HepG2 (cell line): Measurements from ENCODE around the gene ASAP2. TPM values are rescaled to one million over a fixed set of nuclear protein-coding genes. Genes with fewer than 3 reads are reported as not detected.

Source experiments
- ATAC-seq: fragments of 200-7000 bp; cut with Tn5 transposase; 3 replicates; pipeline ENCODE4 v1.9.1; 2020; ENCODE audit warnings: mild to moderate bottlenecking, moderate library complexity
- BruUV-seq: library from RNA; stranded (reverse); fragments of 400-500 nt; replicated peaks from 2 replicates; lab custom pipeline; 2021; lab: Mats Ljungman, UMichigan
- CTCF ChIA-PET: fragments of 300-600 bp; formaldehyde crosslinking; extraction: SDS; loops from one replicate; lab custom pipeline; 2021; ENCODE audit warnings: low total read pairs, inconsistent platforms, low intra/inter-chr PET ratio; lab: Yijun Ruan, JAX
- POLR2A ChIA-PET: fragments of 350-600 bp; sonication (Branson Sonifier 250); formaldehyde crosslinking; loops from one replicate; lab custom pipeline; 2020; ENCODE audit warnings: antibody characterized with exemption, inconsistent platforms; lab: Yijun Ruan, JAX
- DNase-seq: peaks from one replicate; pipeline ENCODE4 v3.0.0-alpha.2; 2015; ENCODE audit warnings: low spot score
- FAIRE-seq: peaks from 3 replicates; lab custom pipeline; 2011; peaks lifted over from hg19 to GRCh38; lab: Jason Lieb, UNC
- H2AFZ ChIP-seq: one replicate; pipeline ENCODE4 v1.6.1; 2011; ENCODE audit warnings: low read length, inconsistent platforms
- H3K27ac ChIP-seq: fragments of 300-600 bp; 3 replicates; pipeline ENCODE4 v1.8.0; 2011; ENCODE audit warnings: mixed run types, mild to moderate bottlenecking, mixed read lengths, low read length, inconsistent platforms; ENCODE audit not compliant: insufficient read depth; ENCODE audit errors: extremely low read length
- H3K27me3 ChIP-seq, 2 experiments: fragments of 200-600 bp in 1 of 2; 2 replicates in 1 of 2; 3 replicates in 1 of 2; pipeline versions ENCODE4 v1.6.0 to v1.8.0; 2011; ENCODE audit warnings: low read length in 2 of 2, mild to moderate bottlenecking in 2 of 2, moderate library complexity in 2 of 2, inconsistent platforms in 1 of 2; ENCODE audit not compliant: insufficient read depth in 2 of 2, control insufficient read depth in 1 of 2
- H3K36me3 ChIP-seq, 2 experiments: fragments of 200-600 bp in 1 of 2; replicated peaks in 1 of 2; 2 replicates in 1 of 2; 3 replicates in 1 of 2; pipeline versions ENCODE4 v1.5.1 to v1.8.0; 2011; ENCODE audit warnings: low read length in 2 of 2, inconsistent platforms in 1 of 2; ENCODE audit not compliant: insufficient read depth in 2 of 2, control insufficient read depth in 1 of 2
- H3K4me1 ChIP-seq: 2 replicates; pipeline ENCODE4 v1.5.1; 2012; ENCODE audit warnings: low read length, inconsistent platforms; ENCODE audit not compliant: insufficient read depth
- H3K4me2 ChIP-seq: 2 replicates; pipeline ENCODE4 v1.6.0; 2011; ENCODE audit warnings: low read depth, low read length, inconsistent platforms
- H3K4me3 ChIP-seq, 3 experiments: fragments of 200-600 bp in 1 of 3; sonication (generic), shearing (Covaris generic) in 1 of 3; replicated peaks in 1 of 3; 2 replicates each; pipeline ENCODE4 v1.5.1; 2011 to 2016; ENCODE audit warnings: low read length in 3 of 3, inconsistent platforms in 2 of 3, low read depth in 2 of 3, mild to moderate bottlenecking in 2 of 3, control low read depth in 1 of 3, mixed read lengths in 1 of 3; ENCODE audit not compliant: insufficient read depth in 1 of 3
- H3K79me2 ChIP-seq: one replicate; pipeline ENCODE4 v1.6.1; 2011; ENCODE audit warnings: low read length, inconsistent platforms; ENCODE audit not compliant: insufficient read depth
- H3K9ac ChIP-seq: 2 replicates; pipeline ENCODE4 v1.6.0; 2011; ENCODE audit warnings: mild to moderate bottlenecking, low read depth, low read length, inconsistent platforms; ENCODE audit not compliant: insufficient read depth
- H3K9me3 ChIP-seq: 2 replicates; pipeline ENCODE4 v1.5.1; 2012; ENCODE audit warnings: mild to moderate bottlenecking, low read length
- H4K20me1 ChIP-seq: 2 replicates; pipeline ENCODE4 v1.6.0; 2011; ENCODE audit warnings: inconsistent platforms, mild to moderate bottlenecking, low read length, moderate library complexity; ENCODE audit not compliant: insufficient read depth
- FOXO4 ChIP-seq: sonication (generic); formaldehyde crosslinking; conservative IDR thresholded peaks from 2 replicates; pipeline ENCODE4 v1.8.1; 2023; ENCODE audit warnings: missing genetic modification reagents
- GFI1 ChIP-seq: sonication (generic); formaldehyde crosslinking; IDR thresholded peaks from 2 replicates; pipeline ENCODE4 v1.5.0; 2020; ENCODE audit warnings: missing genetic modification reagents, mild to moderate bottlenecking, borderline replicate concordance
- HDAC6 ChIP-seq: fragments of 200-600 bp; sonication (generic); IDR thresholded peaks from 2 replicates; pipeline ENCODE4 v1.7.0; 2017; ENCODE audit warnings: mild to moderate bottlenecking, antibody characterized with exemption, low read length, low read depth
- HNRNPUL1 ChIP-seq: fragments of 200-400 bp; formaldehyde crosslinking; IDR thresholded peaks from 2 replicates; pipeline ENCODE4 v1.6.1; 2017; ENCODE audit warnings: low read depth, mild to moderate bottlenecking, low read length, moderate library complexity
- NCOA2 ChIP-seq: sonication (generic); formaldehyde crosslinking; IDR thresholded peaks from 2 replicates; pipeline ENCODE4 v1.8.0; 2022; ENCODE audit warnings: inconsistent platforms
- RAD21 ChIP-seq: fragments of 450-650 bp; formaldehyde crosslinking; IDR thresholded peaks from 2 replicates; pipeline ENCODE4 v1.5.0; 2020; ENCODE audit warnings: mild to moderate bottlenecking
- REST ChIP-seq, 2 experiments: IDR thresholded peaks; 2 replicates each; pipeline ENCODE4 v1.6.1; 2011 to 2012; ENCODE audit warnings: low read length in 2 of 2, borderline replicate concordance in 1 of 2, low read depth in 1 of 2, mild to moderate bottlenecking in 1 of 2, moderate library complexity in 1 of 2
- SALL1 ChIP-seq: sonication (generic); formaldehyde crosslinking; IDR thresholded peaks from 2 replicates; pipeline ENCODE4 v1.8.0; 2022; ENCODE audit warnings: mild to moderate bottlenecking, missing genetic modification reagents
- SETDB1 ChIP-seq: sonication (generic); formaldehyde crosslinking; IDR thresholded peaks from 2 replicates; pipeline ENCODE4 v1.5.1; 2020; ENCODE audit warnings: missing genetic modification reagents, mild to moderate bottlenecking, borderline replicate concordance
- SMAD3 ChIP-seq: sonication (generic); formaldehyde crosslinking; IDR thresholded peaks from 2 replicates; pipeline ENCODE4 v1.4.0; 2020; ENCODE audit warnings: missing genetic modification reagents
- TAF1 ChIP-seq: sonication (generic); formaldehyde crosslinking; IDR thresholded peaks from 2 replicates; pipeline ENCODE4 v1.4.0; 2020; ENCODE audit warnings: missing genetic modification reagents
- TERF1 ChIP-seq: sonication (generic); formaldehyde crosslinking; IDR thresholded peaks from 2 replicates; pipeline ENCODE4 v1.8.0; 2022; ENCODE audit warnings: mild to moderate bottlenecking, missing genetic modification reagents, moderate library complexity
- TGIF2 ChIP-seq: IDR thresholded peaks from 2 replicates; pipeline ENCODE4 v1.6.1; 2016; ENCODE audit warnings: control low read depth, missing compliant biosample characterization
- U2AF2 ChIP-seq: fragments of 200-400 bp; formaldehyde crosslinking; IDR thresholded peaks from 2 replicates; pipeline ENCODE4 v1.6.1; 2017; ENCODE audit warnings: low read depth, mild to moderate bottlenecking, low read length
- ZC3H13 ChIP-seq: sonication (generic); formaldehyde crosslinking; IDR thresholded peaks from 2 replicates; pipeline ENCODE4 v1.8.1; 2023; ENCODE audit warnings: mild to moderate bottlenecking, missing genetic modification reagents, moderate library complexity
- ZKSCAN1 ChIP-seq: fragments of 150-350 bp; IDR thresholded peaks from 2 replicates; pipeline ENCODE4 v1.6.1; 2014; ENCODE audit warnings: low read length
- ZMAT3 ChIP-seq: sonication (generic); formaldehyde crosslinking; conservative IDR thresholded peaks from 2 replicates; pipeline ENCODE4 v1.7.0; 2021; ENCODE audit warnings: missing genetic modification reagents
- ZNF263 ChIP-seq: sonication (generic); formaldehyde crosslinking; IDR thresholded peaks from 2 replicates; pipeline ENCODE4 v1.4.0; 2020; ENCODE audit warnings: missing genetic modification reagents
- ZNF282 ChIP-seq: fragments of 450-650 bp; IDR thresholded peaks from 2 replicates; pipeline ENCODE4 v1.6.1; 2018; ENCODE audit not compliant: partially characterized antibody
- WGBS: methylation state at CpG from one replicate; pipeline ENCODE4 v1.1.6; 2017; ENCODE audit warnings: low lambda C conversion rate; 5-methylcytosine and 5-hydroxymethylcytosine counted together
- in situ Hi-C: cut with HindIII; loops from 2 replicates; pipeline ENCODE4 v1.10.0; 2017; ENCODE audit warnings: low pct_unique_long_range_greater_than_20kb; ENCODE audit not compliant: extremely low pct_ligation_motif_present
- intact Hi-C: fragments of 100-400 bp; cut with micrococcal nuclease; formaldehyde crosslinking; loops from one replicate; pipeline ENCODE4 v1.10.0; 2022; ENCODE audit not compliant: unreplicated experiment
- polyA plus RNA-seq, 8 experiments: library from polyadenylated mRNA; depleted of rRNA in 3 of 8; stranded (reverse) in 7 of 8; unstranded in 1 of 8; fragments of >200 nt; fragmentation: Illumina TruSeq in 4 of 8; extraction: Trizol in 4 of 8; gene quantifications; 2 replicates each; pipeline versions ENCODE4 v1.2.1 to v1.2.3, GENCODE V29; 2011 to 2016; ENCODE audit warnings: low read depth in 4 of 8, missing spikeins in 1 of 8, mixed read lengths in 1 of 8; ENCODE audit not compliant: insufficient read depth in 1 of 8
- total RNA-seq, 5 experiments: library from RNA; depleted of rRNA; stranded (reverse); fragments of >200 nt; fragmentation: Illumina TruSeq; extraction: Trizol; gene quantifications; 2 replicates each; pipeline ENCODE4 v1.2.3, GENCODE V29; 2016; ENCODE audit warnings: low read depth in 1 of 5

Gene ASAP2
- total and polyA plus RNA-seq, 2 of the 13 experiments (the other 11 are each of a cell fraction or from before 2014, with no cell fraction given): 7.3 to 22.3 TPM

GRCh38 chr2:9366026-9366425 lies 159.4 kb downstream of the ASAP2 start (continued):
- TF ChIP-seq HDAC6 (no peak), NCOA2 (CRISPR knock-in tag) (no peak), U2AF2 (no peak), ZMAT3 (CRISPR knock-in tag) (no peak), GFI1 (CRISPR knock-in tag) (no peak), ZKSCAN1 (no peak), SALL1 (CRISPR knock-in tag) (no peak), ZNF282 (no peak), SMAD3 (CRISPR knock-in tag) (no peak), HNRNPUL1 (no peak), RAD21 (CRISPR knock-in tag) (no peak)

- FAIRE-seq (no peak), ATAC-seq (no peak), DNase-seq (no peak)
- no peaks in the 10 kb centered on the region for H3K79me2 ChIP-seq
- H3K36me3 ChIP-seq: peaks cover 7 to 41% of the 10 kb centered on the region in 2 experiments
- no peaks in the 10 kb centered on the region for H3K27me3 ChIP-seq
- H3K9ac ChIP-seq: no peak overlapping the region
- 94% methylated on average over 11 of the region's 11 CpGs for WGBS
- in situ Hi-C loops (loop anchor here (10.0 kb wide), 1 partner anchor 226 kb away; no protein-coding TSS in a partner anchor), intact Hi-C loops (loop anchor here (1.0 kb wide), 1 partner anchor 227 kb away; no protein-coding TSS in a partner anchor)
- H2AFZ ChIP-seq: no peak overlapping the region
- ChIA-PET CTCF (interaction anchor here (1.5 kb wide), 1 partner anchor 228 kb away, joined by 16 read pairs; no protein-coding TSS in a partner anchor), POLR2A (interaction anchor here (0.6 to 1.4 kb wide), 5 partner anchors 10 to 228 kb away, joined by 3 to 5 read pairs (median 3); no protein-coding TSS in a partner anchor)
- peaks cover 24% of the 10 kb centered on the region for H3K4me1 ChIP-seq
- TF ChIP-seq FOXO4 (CRISPR knock-in tag): no peak
- no peak for TF ChIP-seq ZNF263 (CRISPR knock-in tag)
- TF ChIP-seq TGIF2: no peak
- TF ChIP-seq REST (IDR thresholded peaks at IDR 0.05; ENCODE audit: borderline replicate concordance in 1 of 2, low read depth in 1 of 2, low read length in 2 of 2): no peak
- TF ChIP-seq TERF1: no peak
- TF ChIP-seq SETDB1 (CRISPR knock-in tag): no peak
- TF ChIP-seq TAF1 (CRISPR knock-in tag): no peak
- no peak for TF ChIP-seq ZNF282
- no peak for TF ChIP-seq ZC3H13 (CRISPR knock-in tag)
- no peak overlapping the region for H3K4me3 ChIP-seq
- H3K27ac ChIP-seq: no peak overlapping the region
- no TSS peak for BruUV-seq
- no peaks in the 10 kb centered on the region for H3K9me3 ChIP-seq
- H4K20me1 ChIP-seq: no peaks in the 10 kb centered on the region
- H3K4me2 ChIP-seq: no peak overlapping the region
Observed at GRCh38 chr2:9370746-9371145, 164.1 kb downstream of the ASAP2 start.
